Colonic mucosa (tissue), 4 donors: ENCODE measurements around the gene TAF11L13. TPM values are rescaled to one million over a fixed set of nuclear protein-coding genes. Genes with fewer than 3 reads are reported as not detected.
"Not testable (repeated sequence)": the region's sequence is repeated elsewhere in the genome, so short reads cannot be mapped to it uniquely, and the experiment has no call there.

Experiments used
- DNase-seq: peaks from one replicate; pipeline ENCODE4 v3.0.0-alpha.2; 2020
- H3K27ac ChIP-seq: fragments of 200-600 bp; one replicate; pipeline ENCODE4 v1.8.0; 2021
- H3K27me3 ChIP-seq: fragments of 200-600 bp; one replicate; pipeline ENCODE4 v1.8.0; 2021
- H3K36me3 ChIP-seq: fragments of 200-600 bp; one replicate; pipeline ENCODE4 v1.8.0; 2021
- H3K4me1 ChIP-seq: fragments of 200-600 bp; one replicate; pipeline ENCODE4 v1.8.0; 2021; ENCODE audit warnings: mild to moderate bottlenecking
- H3K4me3 ChIP-seq: fragments of 200-600 bp; one replicate; pipeline ENCODE4 v1.8.0; 2021
- H3K9ac ChIP-seq, 2 donors: one replicate each; pipeline ENCODE4 v1.7.0; 2013; ENCODE audit warnings: control low read depth in 2 of 2, low read depth in 2 of 2, low read length in 2 of 2
- H3K9me3 ChIP-seq: fragments of 200-600 bp; one replicate; pipeline ENCODE4 v1.8.0; 2021
- CTCF ChIP-seq: fragments of 200-600 bp; IDR thresholded peaks from one replicate; pipeline ENCODE4 v1.8.0; 2022; ENCODE audit warnings: antibody characterized with exemption, mild to moderate bottlenecking
- intact Hi-C: fragments of 100-400 bp; cut with DNase I; formaldehyde crosslinking; loops from one replicate; pipeline ENCODE4 v1.14.1; 2022
- total RNA-seq, 2 donors: library from RNA; stranded (reverse); fragmentation: NEBNext Ultra II Directional in 1 of 2; extraction: Animal tissue kit (Norgen Biotek cat#: 25700) in 1 of 2; gene quantifications; one replicate each; pipeline ENCODE4 v1.2.1, GENCODE V29; 2021
- donor health status: healthy.
- donor health status: DM: no; HTN: no; CAD: no.
- donor health status: DM: no; HTN: no; CAD: no.

TAF11L13 gene
- total RNA-seq: not detected

GRCh38 chr5:17631788-17632187 is at the start of gene TAF11L13:
Gene TAF11L13 (plus strand): TSS chr5:17632088.
- H3K4me3 ChIP-seq, H3K4me1 ChIP-seq, H3K27me3 ChIP-seq, H3K9me3 ChIP-seq, H3K9ac ChIP-seq, H3K36me3 ChIP-seq, H3K27ac ChIP-seq, intact Hi-C loops, DNase-seq: not testable (repeated sequence)

GRCh38 chr5:17585658-17586057 is 46.2 kb upstream of the TAF11L13 start, which contains the start of gene TAF11L7:
Gene TAF11L7 (minus strand): TSS chr5:17585758.
- H3K4me3 ChIP-seq, DNase-seq, H3K9ac ChIP-seq, H3K27ac ChIP-seq, intact Hi-C loops, H3K9me3 ChIP-seq, H3K27me3 ChIP-seq, H3K4me1 ChIP-seq, H3K36me3 ChIP-seq: not testable (repeated sequence)

- DNase-seq, H3K36me3 ChIP-seq, intact Hi-C loops, H3K27ac ChIP-seq, H3K9me3 ChIP-seq, H3K4me1 ChIP-seq, H3K4me3 ChIP-seq, H3K9ac ChIP-seq, H3K27me3 ChIP-seq: not testable (repeated sequence)
Observed at GRCh38 chr5:17590860-17591259, 41.0 kb upstream of the TAF11L13 start, which contains the start of gene TAF11L8. Gene TAF11L8 (minus strand): TSS chr5:17590960.

- H3K9me3 ChIP-seq, DNase-seq, H3K4me1 ChIP-seq, H3K9ac ChIP-seq, intact Hi-C loops, H3K27me3 ChIP-seq, H3K27ac ChIP-seq, H3K36me3 ChIP-seq, H3K4me3 ChIP-seq: not testable (repeated sequence)
Observed at GRCh38 chr5:17594255-17594654, 37.6 kb upstream of the TAF11L13 start, which contains the start of gene TAF11L9. Gene TAF11L9 (minus strand): TSS chr5:17594394.

- H3K4me3 ChIP-seq, H3K9ac ChIP-seq, H3K27me3 ChIP-seq, H3K9me3 ChIP-seq, H3K36me3 ChIP-seq, intact Hi-C loops, H3K27ac ChIP-seq, DNase-seq, H3K4me1 ChIP-seq: not testable (repeated sequence)
Observed at GRCh38 chr5:17597728-17598127, 34.2 kb upstream of the TAF11L13 start, which contains the start of gene TAF11L10. Gene TAF11L10 (minus strand): TSS chr5:17597828.

- H3K9me3 ChIP-seq, H3K4me3 ChIP-seq, H3K9ac ChIP-seq, H3K27ac ChIP-seq, DNase-seq, intact Hi-C loops, H3K4me1 ChIP-seq, H3K36me3 ChIP-seq, H3K27me3 ChIP-seq: not testable (repeated sequence)
Observed at GRCh38 chr5:17603880-17604279, 28.0 kb upstream of the TAF11L13 start, which contains the start of gene TAF11L11. Gene TAF11L11 (plus strand): TSS chr5:17604183.

- DNase-seq: no peak
- H3K4me3 ChIP-seq: no peak overlapping the region
- TF ChIP-seq CTCF: no peak
- no peak overlapping the region for H3K27ac ChIP-seq
- H3K27me3 ChIP-seq: no peaks in the 10 kb centered on the region
- intact Hi-C loops: no loop called here
- H3K36me3 ChIP-seq: no peaks in the 10 kb centered on the region
- H3K9ac ChIP-seq: no peak overlapping the region
- no peaks in the 10 kb centered on the region for H3K9me3 ChIP-seq
- no peaks in the 10 kb centered on the region for H3K4me1 ChIP-seq
Observed at GRCh38 chr5:17604951-17605350, 26.9 kb upstream of the TAF11L13 start.

GRCh38 chr5:17607461-17607860 is 24.4 kb upstream of the TAF11L13 start:
- H3K27me3 ChIP-seq, H3K9me3 ChIP-seq, H3K9ac ChIP-seq, H3K36me3 ChIP-seq, DNase-seq, H3K4me1 ChIP-seq, H3K27ac ChIP-seq, H3K4me3 ChIP-seq, intact Hi-C loops: not testable (repeated sequence)

- H3K4me1 ChIP-seq, H3K27me3 ChIP-seq, H3K36me3 ChIP-seq, H3K9me3 ChIP-seq, H3K27ac ChIP-seq, DNase-seq, H3K4me3 ChIP-seq, H3K9ac ChIP-seq, intact Hi-C loops: not testable (repeated sequence)
Observed at GRCh38 chr5:17610092-17610491, 21.8 kb upstream of the TAF11L13 start, which contains the start of gene TAF11L12. Gene TAF11L12 (plus strand): TSS chr5:17610392.
